Subcutaneous abdominal adipose tissue (tissue), 5 donors: ENCODE measurements around the gene KCNB1.
A peak's percentile ranks its signal among the peaks of the same experiment; 100 is the strongest.

Source experiments
- H3K27ac ChIP-seq: one replicate; pipeline ENCODE4 v1.7.0; 2013; ENCODE audit warnings: low read depth, mild to moderate bottlenecking, inconsistent platforms, low read length, moderate library complexity
- H3K27me3 ChIP-seq, 5 donors: one replicate each; pipeline ENCODE4 v1.7.0; 2013; ENCODE audit warnings: low read length in 5 of 5, inconsistent platforms in 1 of 5; ENCODE audit not compliant: control insufficient read depth in 5 of 5, insufficient read depth in 4 of 5
- H3K36me3 ChIP-seq, 5 donors: one replicate each; pipeline ENCODE4 v1.7.0; 2013; ENCODE audit warnings: low read length in 5 of 5; ENCODE audit not compliant: control insufficient read depth in 5 of 5, insufficient read depth in 5 of 5
- H3K4me1 ChIP-seq, 5 donors: one replicate each; pipeline ENCODE4 v1.7.0; 2013; ENCODE audit warnings: low read length in 5 of 5, mild to moderate bottlenecking in 3 of 5, moderate library complexity in 1 of 5; ENCODE audit not compliant: control insufficient read depth in 5 of 5, insufficient read depth in 5 of 5
- H3K4me3 ChIP-seq, 5 donors: one replicate each; pipeline ENCODE4 v1.7.0; 2013; ENCODE audit warnings: low read length in 5 of 5, low read depth in 1 of 5
- H3K9ac ChIP-seq, 5 donors: one replicate each; pipeline ENCODE4 v1.7.0; 2013; ENCODE audit warnings: low read length in 5 of 5, mild to moderate bottlenecking in 4 of 5, moderate library complexity in 3 of 5
- H3K9me3 ChIP-seq, 5 donors: one replicate each; pipeline ENCODE4 v1.7.0; 2013; ENCODE audit warnings: low read length in 5 of 5; ENCODE audit not compliant: control insufficient read depth in 5 of 5
- donor health status: healthy.
- donor health status: healthy.
- donor health status: healthy.
- donor health status: healthy.
- donor health status: healthy.

Gene KCNB1

DNA sequence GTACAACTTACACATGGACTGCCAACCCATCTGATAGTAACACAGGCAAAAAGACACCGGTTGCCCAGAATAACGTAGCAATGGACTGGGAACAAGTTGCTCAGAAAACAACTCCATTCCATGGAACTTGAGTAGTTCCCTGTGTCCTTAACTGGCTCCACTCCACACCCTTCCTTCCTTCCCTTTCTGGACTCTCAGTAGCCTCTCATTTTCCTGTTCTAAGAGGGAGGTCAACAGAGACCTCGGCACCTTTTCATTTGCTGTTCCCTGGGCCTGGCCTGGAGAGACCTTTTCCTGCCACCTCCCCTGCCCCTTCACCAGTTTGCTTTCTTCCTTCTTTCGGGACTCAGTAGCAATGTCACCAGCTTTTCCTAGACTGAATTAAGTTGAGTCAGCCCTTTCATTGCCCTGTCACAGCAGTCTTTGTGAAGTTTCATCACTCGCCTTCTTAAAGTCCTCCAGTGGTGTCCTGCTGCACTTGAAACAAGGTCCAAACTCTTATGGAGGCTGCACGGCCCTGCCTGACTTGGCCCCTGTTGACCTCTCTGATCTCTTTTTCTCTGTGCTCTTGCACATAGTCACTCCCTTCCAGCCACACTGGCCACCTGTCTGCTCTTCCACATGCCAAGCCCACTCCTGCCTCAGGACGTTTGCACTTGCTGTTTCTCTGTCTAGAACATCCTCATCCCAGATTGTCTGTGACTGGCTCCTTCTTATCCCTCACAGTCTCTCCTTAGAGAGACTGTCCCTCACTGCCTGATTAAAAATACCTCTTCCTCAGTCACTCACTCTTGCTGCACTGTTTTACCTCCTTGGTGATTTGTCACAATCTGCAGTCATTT lies 90.8 kb downstream of the KCNB1 start:
- Histone ChIP-seq H3K27ac (no peak overlapping the region), H3K27me3 (no peaks in the 10 kb centered on the region), H3K4me1 (peaks cover 2 to 47% (median 23%) of the 10 kb centered on the region in 5 donors)

DNA sequence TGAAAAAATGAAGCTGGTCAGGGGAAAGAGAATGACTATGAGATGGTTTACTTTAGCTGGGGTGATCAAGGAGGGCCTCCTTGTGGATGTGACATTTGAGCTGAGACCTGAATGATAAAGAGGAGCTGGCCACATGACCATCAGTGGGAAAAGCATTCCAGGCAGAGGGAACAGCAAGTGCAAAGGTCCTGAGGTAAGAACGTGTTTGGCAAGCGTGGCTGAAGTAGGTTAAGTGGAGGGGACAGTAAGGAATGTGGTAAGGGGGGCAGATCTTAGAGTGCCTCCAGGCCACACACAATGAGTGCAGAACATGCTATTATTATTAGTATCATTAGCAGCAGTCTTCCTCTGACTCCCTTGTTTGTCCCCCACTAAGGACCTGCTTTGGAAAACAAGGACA lies 92.6 kb downstream of the KCNB1 start:
- Histone ChIP-seq H3K4me1 (peaks cover 2 to 43% (median 21%) of the 10 kb centered on the region in 5 donors), H3K9me3 (no peaks in the 10 kb centered on the region), H3K4me3 (no peak overlapping the region), H3K27ac (no peak overlapping the region), H3K27me3 (no peaks in the 10 kb centered on the region), H3K36me3 (no peaks in the 10 kb centered on the region), H3K9ac (no peak overlapping the region)

More for the DNA sequence above, 90.8 kb downstream of the KCNB1 start:
- H3K4me3 ChIP-seq, result no peak overlapping the region
- no peaks in the 10 kb centered on the region for H3K36me3 ChIP-seq
- no peak overlapping the region for H3K9ac ChIP-seq
- H3K9me3 ChIP-seq, result no peaks in the 10 kb centered on the region

DNA sequence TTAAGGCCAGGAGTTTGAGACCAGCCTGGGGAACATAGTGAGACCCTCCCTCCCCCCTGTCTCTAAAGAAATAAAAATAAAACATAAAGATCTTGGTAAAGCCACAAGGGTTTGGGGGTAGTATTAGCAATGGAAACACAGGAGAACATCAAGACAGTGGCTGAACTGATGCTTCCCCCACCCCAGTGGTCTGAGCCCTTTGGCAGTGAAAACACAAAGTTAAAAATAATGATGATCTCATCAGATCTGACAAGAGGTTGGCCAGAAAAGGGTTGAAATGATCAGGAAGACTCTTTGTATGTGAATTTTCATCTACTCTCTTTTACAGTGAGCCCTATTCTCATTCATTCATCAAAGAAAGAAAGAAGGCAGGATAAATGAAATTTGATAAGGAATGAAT lies 93.7 kb downstream of the KCNB1 start:
- Histone ChIP-seq H3K36me3 (no peaks in the 10 kb centered on the region), H3K9ac (no peak overlapping the region), H3K27ac (no peak overlapping the region), H3K4me3 (no peak overlapping the region), H3K4me1 (peaks cover 0 to 43% (median 15%) of the 10 kb centered on the region in 5 donors), H3K9me3 (no peaks in the 10 kb centered on the region), H3K27me3 (no peaks in the 10 kb centered on the region)

DNA sequence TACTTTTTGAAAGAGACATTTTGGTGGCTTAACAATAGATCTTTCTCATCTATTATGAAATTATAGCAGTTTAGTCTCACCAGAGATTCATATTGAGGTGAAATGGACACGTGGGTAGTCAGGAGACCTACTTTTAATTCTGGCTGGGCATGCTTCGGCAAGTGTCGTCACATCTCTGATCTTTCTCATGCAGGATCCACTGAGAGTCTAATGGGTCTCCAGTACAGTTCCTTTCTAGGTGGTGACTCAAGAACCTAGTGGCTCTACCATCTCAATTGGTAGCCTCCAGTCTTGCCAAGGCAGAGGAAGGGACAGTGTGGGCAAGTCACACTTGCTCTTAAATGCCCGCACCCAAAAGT lies 94.9 kb downstream of the KCNB1 start:
- no peak overlapping the region for H3K9ac ChIP-seq
- no peaks in the 10 kb centered on the region for H3K27me3 ChIP-seq
- no peaks in the 10 kb centered on the region for H3K9me3 ChIP-seq
- no peaks in the 10 kb centered on the region for H3K36me3 ChIP-seq
- peaks cover 0 to 39% (median 15%) of the 10 kb centered on the region in 5 donors for H3K4me1 ChIP-seq
- no peak overlapping the region for H3K4me3 ChIP-seq
- H3K27ac ChIP-seq, result no peak overlapping the region

DNA sequence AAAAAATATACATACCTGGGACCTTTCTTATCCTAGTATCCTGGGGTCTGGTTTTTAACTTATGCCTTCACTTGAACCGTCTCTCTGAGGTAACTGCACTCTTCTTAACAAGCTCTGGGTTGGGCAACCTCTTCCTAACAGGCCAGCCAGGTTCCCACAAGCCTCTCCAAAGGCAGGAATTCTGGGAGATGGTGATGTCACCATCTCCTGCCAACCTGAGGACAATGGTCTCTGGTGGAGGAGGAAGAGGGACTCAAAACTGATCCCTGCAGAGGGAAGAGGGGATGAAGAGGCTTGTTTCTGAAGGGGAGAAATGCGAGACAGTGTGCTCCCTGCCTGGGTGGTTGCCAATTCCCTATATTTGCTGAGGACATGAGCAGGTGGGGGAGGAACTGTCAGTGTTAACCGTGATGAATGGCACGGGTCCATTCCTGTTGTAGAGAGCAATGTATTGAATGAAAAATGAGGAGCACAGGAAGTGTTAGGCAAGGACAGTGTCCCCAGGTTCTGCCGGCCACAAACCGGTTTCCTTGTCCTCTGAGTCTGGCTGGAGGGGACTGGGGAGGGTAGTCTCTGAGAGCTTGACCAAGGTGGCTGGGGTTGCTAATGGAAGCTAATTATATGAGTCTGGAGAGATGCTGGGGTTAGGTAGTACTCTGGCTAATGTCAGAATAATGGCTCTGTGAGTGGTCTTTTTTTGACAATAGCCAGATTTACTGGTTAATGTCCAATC lies 95.5 kb downstream of the KCNB1 start:
- Histone ChIP-seq H3K27me3 (no peaks in the 10 kb centered on the region), H3K9ac (no peak overlapping the region), H3K4me3 (no peak overlapping the region), H3K36me3 (no peaks in the 10 kb centered on the region), H3K9me3 (no peaks in the 10 kb centered on the region), H3K4me1 (peaks cover 1 to 34% (median 16%) of the 10 kb centered on the region in 5 donors), H3K27ac (no peak overlapping the region)

DNA sequence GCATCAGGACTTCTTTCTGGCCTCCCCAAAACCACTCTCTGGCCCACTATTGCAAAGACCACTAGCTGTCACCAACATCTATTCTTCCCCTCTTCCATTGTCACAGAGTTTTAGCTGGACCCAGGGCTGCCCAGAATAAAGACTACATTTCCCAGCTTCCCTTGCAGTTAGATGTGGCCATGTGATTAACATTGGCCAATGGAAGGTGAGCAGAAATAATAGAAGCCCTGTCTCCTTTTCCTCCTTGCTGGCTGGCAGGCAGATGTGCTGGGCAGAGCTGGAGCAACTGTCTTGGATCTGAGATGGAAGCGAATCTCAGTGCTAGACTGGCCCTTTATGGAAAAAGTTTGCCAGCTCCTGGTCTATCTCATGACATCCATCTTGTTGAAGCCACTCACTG lies 97.0 kb downstream of the KCNB1 start:
- peaks cover 0 to 27% (median 18%) of the 10 kb centered on the region in 5 donors for H3K4me1 ChIP-seq

DNA sequence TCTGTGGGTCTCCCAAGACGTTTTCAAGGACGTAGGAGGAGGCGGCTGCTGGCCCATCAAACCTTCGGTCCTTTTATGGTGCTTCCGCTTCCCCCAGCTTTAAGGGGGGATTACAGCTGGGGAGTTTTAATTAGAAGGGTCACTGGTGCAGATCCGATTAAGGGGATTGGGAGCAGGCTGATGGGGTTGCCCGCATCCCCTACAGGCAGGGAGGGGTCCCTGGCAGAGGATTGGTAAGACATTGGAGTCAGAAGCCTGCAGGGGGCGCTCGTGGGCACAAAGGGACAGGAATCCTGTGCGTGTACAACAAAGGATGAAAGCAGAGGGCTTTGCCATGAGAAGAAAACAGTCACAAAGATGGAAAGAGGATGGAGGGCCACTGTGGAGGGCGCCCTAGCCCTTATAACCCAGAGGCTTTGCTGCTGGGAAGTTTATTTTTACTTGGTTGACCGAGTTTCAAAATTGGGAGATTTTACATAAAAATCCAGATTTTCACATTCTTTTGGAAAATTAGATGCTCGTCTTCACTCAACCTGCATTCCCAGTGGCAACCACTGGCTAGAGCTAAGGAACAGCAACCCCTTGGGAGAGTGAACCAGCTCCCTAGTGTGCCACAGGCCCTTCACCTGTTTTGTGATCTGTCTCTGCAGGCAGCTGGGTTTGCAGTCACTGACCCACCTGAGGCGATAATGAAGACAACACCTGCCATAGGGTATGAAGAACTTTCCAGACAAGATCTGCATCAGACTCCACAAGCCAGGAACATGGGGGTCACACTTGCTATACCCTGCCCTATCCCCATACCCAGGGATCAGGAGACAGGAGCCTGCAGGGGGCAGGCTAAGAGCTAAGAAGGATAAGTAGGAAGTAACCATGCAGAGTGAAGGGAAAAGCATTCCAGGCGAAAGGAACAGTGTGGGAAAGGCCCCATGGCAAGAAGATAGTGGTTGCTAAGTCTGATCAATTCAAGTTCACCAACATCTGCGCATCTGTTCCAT lies 97.7 kb downstream of the KCNB1 start:
- Histone ChIP-seq H3K27me3 (no peaks in the 10 kb centered on the region), H3K9ac (no peak overlapping the region), H3K4me1 (peaks cover 0 to 27% (median 18%) of the 10 kb centered on the region in 5 donors), H3K9me3 (no peaks in the 10 kb centered on the region), H3K4me3 (no peak overlapping the region), H3K27ac (no peak overlapping the region), H3K36me3 (no peaks in the 10 kb centered on the region)

More for the DNA sequence above, 97.0 kb downstream of the KCNB1 start:
- H3K27me3 ChIP-seq, result no peaks in the 10 kb centered on the region
- H3K4me3 ChIP-seq, result no peak overlapping the region
- no peak overlapping the region for H3K27ac ChIP-seq
- H3K9ac ChIP-seq, result no peak overlapping the region
- H3K36me3 ChIP-seq, result no peaks in the 10 kb centered on the region
- no peaks in the 10 kb centered on the region for H3K9me3 ChIP-seq

DNA sequence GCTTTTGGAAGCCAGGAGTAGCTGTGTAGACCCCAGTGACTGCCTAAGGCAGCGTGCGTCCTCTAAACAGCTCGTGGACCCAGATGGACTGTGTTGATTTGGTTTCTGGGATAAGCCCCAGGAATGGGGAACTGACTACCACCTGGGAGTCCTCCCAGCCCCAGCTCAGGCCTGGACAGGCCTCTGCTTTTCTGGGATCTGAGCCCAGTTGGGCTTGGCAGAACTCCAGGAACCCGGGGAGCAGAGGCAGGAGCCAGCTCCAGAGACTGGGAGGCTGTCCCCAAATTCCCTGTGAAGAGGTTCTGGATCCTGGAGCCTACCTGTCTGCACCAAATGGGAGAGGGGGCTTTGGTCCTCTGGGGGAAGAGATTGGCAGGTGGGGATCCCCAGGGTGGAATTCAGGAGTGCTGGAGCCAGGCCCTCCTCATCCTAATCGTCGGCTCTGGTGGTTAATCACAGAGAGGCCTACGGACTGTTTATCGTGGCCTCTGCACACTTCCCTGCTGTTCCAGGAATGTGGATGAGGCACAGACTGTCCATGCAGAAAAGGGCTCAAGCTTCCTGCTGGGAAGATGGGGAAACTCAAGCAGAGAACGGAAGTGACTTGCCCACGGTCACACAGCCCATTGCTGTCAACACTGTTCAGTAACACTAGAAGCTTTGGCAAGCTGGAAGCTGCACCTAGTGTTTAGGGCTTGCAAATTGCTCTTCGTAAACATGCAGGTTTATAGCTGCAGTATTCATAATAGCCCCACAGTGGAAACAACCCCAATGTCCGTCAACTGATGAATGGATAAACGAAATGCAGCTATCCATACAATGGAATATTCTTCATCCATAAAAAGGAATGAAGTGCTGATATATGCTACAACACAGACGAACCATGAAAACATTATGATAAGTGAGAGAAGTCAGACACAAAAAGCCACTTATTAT lies 100.6 kb downstream of the KCNB1 start:
- H3K27ac ChIP-seq, result no peak overlapping the region
- H3K4me1 ChIP-seq, result peaks cover 0 to 23% (median 11%) of the 10 kb centered on the region in 5 donors
- no peaks in the 10 kb centered on the region for H3K27me3 ChIP-seq
- no peak overlapping the region for H3K4me3 ChIP-seq
- peak overlapping the region in 1 of 5 donors; percentile 32 for H3K9ac ChIP-seq
- no peaks in the 10 kb centered on the region for H3K36me3 ChIP-seq
- H3K9me3 ChIP-seq, result no peaks in the 10 kb centered on the region

DNA sequence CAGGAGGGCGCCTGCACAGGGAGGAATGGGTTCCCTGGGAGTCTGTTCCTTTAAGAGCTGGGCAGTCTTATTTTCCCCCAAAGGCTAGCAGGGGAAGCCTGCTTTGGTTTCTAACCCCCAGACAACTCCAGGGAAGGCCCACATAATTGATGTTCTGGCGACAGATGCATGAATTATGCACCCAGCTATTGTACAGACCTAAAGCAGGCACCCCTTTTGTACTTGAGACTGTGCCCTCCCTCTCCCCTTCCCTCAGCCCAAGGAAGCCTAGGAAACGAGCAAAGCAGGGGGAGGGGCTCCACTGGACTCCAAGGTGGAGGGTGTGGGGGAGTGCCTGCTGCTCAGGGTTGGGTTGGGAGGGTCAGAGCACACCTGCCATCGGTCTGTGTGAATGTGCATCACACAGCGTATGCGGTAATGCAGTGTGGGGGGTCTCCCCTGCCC lies 102.1 kb downstream of the KCNB1 start:
- no peaks in the 10 kb centered on the region for H3K27me3 ChIP-seq
- no peak overlapping the region for H3K9ac ChIP-seq
- H3K4me1 ChIP-seq, result peaks cover 0 to 18% (median 11%) of the 10 kb centered on the region in 5 donors
- H3K36me3 ChIP-seq, result no peaks in the 10 kb centered on the region
- no peaks in the 10 kb centered on the region for H3K9me3 ChIP-seq
- no peak overlapping the region for H3K4me3 ChIP-seq
- no peak overlapping the region for H3K27ac ChIP-seq
